K562 (cell line): Measurements from ENCODE around the gene EHD2. TPM values are rescaled to one million over a fixed set of nuclear protein-coding genes. Genes with fewer than 3 reads are reported as not detected.

Experiments used
- ILF3 ChIP-seq: fragments of 450-650 bp; IDR thresholded peaks from 2 replicates; pipeline ENCODE4 v1.6.1; 2018; ENCODE audit warnings: antibody characterized with exemption, mild to moderate bottlenecking, moderate library complexity, borderline replicate concordance
- KLF13 ChIP-seq: fragments of 450-650 bp; IDR thresholded peaks from 2 replicates; pipeline ENCODE4 v1.6.1; 2016; ENCODE audit warnings: missing genetic modification characterization, low read depth, mild to moderate bottlenecking, missing compliant biosample characterization, moderate library complexity, borderline replicate concordance
- POLR2H ChIP-seq: IDR thresholded peaks from 2 replicates; pipeline ENCODE4 v1.6.1; 2016; ENCODE audit warnings: missing genetic modification characterization, low read depth, mild to moderate bottlenecking, control low read depth, missing compliant biosample characterization, moderate library complexity
- SIX5 ChIP-seq, 2 experiments: IDR thresholded peaks; 2 replicates each; pipeline ENCODE4 v1.6.1; 2011; ENCODE audit warnings: low read length in 2 of 2, borderline replicate concordance in 1 of 2, low read depth in 1 of 2, mild to moderate bottlenecking in 1 of 2, moderate library complexity in 1 of 2; ENCODE audit not compliant: insufficient read depth in 1 of 2
- SNRNP70 ChIP-seq: fragments of 200-400 bp; formaldehyde crosslinking; optimal IDR thresholded peaks from 2 replicates; pipeline ENCODE3; 2017; ENCODE audit warnings: low read depth, low read length
- ZNF124 ChIP-seq: sonication (generic); formaldehyde crosslinking; IDR thresholded peaks from 2 replicates; pipeline ENCODE4 v1.8.1; 2022; ENCODE audit warnings: missing genetic modification reagents
- ZNF561 ChIP-seq: fragments of 450-650 bp; formaldehyde crosslinking; conservative IDR thresholded peaks from 2 replicates; pipeline ENCODE4 v1.4.0; 2020; ENCODE audit warnings: mild to moderate bottlenecking, moderate library complexity
- polyA plus RNA-seq, 8 experiments: library from polyadenylated mRNA; depleted of rRNA in 4 of 8; stranded (reverse) in 5 of 8; unstranded in 3 of 8; fragments of >200 nt; fragmentation: Nextera tagmentation in 2 of 8; fragmentation: Illumina TruSeq in 1 of 8; extraction: Ambion mirVana in 2 of 8; extraction: Trizol in 1 of 8; gene quantifications; 2 replicates each; pipeline versions ENCODE4 v1.2.1 to v1.2.3, GENCODE V29; 2011 to 2014; ENCODE audit warnings: inconsistent platforms in 1 of 8, missing spikeins in 1 of 8
- total RNA-seq, 7 experiments: library from RNA; depleted of rRNA in 6 of 7; stranded (reverse); fragments of >200 nt in 6 of 7; fragmentation: Illumina TruSeq in 2 of 7; extraction: Trizol in 2 of 7; gene quantifications; 2 replicates each; pipeline versions ENCODE4 v1.2.1 to v1.2.3, GENCODE V29; 2011 to 2021; ENCODE audit warnings: low replicate concordance in 1 of 7
- TF ChIP-seq, protein P1 (sequence below): fragments of 250-450 bp; sonication (Bioruptor Pico); IDR thresholded peaks from 2 replicates; pipeline ENCODE4 v1.5.0; 2021; ENCODE audit warnings: mild to moderate bottlenecking, moderate library complexity
- TF ChIP-seq, protein P2 (sequence below): fragments of 250-450 bp; sonication (Bioruptor Pico); IDR thresholded peaks from 2 replicates; pipeline ENCODE4 v1.5.0; 2022; ENCODE audit warnings: mild to moderate bottlenecking
- TF ChIP-seq, protein P3 (sequence below): fragments of 450-650 bp; IDR thresholded peaks from 2 replicates; pipeline ENCODE4 v1.6.1; 2016; ENCODE audit warnings: low read depth

Gene EHD2
- total and polyA plus RNA-seq, 9 of the 15 experiments (the other 6 are each of a cell fraction or from before 2014, with no cell fraction given), result 1.7 to 32.2 (median 3.0) TPM

DNA sequence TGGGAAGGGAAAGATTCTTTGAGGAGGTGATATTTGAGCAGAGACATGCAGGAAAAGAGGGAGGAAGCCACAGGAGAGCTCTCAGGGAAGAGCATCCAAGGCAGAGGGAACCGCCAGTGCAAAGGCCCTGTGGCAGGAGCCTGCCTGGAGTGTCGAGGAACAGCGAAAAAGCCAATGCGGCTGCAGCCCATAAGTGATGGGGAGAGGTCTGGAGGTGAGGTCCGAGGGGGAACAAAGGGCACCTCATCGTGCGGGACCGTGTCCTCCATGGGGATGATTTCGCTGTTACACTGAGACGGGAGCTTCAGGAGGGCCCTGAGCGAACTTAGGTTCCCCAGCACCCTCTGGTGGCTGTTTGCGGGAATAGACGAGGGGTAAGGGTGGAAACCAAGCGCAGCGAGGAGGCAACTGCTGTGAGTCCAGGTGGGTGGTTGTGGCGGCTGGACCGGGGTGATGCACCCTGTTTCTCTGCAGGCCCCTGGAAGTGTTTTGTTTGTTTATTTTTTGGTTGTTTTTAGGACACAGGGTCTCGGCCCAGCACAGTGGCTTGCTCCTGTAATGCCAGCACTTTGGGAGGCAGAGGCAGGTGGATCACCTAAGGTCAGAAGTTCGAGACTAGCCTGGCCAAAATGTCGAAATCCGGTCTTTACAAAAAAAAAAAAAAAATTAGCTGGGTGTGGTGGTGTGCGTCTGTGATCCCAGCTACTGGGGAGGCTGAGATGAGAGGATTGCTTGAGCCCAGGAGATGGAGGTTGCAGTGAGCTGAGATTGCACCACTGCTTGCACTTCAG is 5.9 kb upstream of the EHD2 start (continued):
- TF ChIP-seq, protein P1, sequence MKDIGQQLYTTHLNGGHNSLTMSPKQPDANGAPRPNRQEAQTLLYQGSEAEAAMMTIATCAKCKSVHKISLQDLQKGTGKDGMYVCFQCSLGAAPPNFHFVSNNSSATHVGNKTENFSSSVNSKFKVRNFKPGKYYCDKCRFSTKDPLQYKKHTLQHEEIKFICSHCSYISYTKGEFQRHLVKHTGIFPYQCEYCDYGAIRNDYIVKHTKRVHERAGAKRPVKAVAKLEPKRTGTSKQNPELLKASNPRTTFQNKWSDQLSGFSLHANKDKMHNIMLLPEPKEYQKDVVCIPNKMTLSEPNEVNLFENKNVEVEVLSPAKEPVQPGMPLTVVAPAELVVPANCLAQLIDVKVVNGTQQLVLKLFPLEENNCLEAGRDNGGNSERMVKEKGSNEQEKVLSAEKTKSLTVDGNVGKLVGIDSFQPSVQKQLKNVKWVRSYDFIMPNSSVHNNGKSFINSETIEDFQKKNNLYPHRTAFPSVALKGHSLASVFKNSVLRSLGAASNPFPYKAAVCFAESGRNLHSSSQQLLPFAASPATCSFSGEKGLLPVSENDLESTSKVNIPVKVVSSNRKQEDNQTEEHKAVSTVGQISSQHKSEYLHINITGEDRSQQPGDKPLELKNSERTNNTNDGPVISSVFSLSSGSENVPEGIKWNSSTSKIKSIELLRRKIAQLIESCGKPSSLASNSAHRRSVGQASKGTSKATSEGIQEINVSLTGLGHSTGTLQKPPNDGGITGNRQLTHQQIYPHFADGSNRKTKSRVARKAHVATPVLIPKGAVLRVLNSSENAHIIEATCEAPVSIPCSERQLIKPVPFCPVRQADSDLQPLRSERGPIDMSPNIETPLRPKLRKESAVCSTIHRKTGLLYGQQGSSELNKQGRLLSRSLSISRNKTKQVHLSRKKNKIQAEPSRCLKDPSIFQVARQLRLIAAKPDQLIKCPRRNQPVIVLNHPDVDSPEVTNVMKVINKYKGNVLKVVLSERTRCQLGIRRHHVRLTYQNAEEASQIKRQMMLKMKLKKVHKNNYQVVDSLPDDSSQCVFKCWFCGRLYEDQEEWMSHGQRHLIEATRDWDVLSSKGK, result no peak
- no peak for TF ChIP-seq ZNF561
- no peak for TF ChIP-seq ZNF124 (CRISPR knock-in tag)
- TF ChIP-seq, protein P2, sequence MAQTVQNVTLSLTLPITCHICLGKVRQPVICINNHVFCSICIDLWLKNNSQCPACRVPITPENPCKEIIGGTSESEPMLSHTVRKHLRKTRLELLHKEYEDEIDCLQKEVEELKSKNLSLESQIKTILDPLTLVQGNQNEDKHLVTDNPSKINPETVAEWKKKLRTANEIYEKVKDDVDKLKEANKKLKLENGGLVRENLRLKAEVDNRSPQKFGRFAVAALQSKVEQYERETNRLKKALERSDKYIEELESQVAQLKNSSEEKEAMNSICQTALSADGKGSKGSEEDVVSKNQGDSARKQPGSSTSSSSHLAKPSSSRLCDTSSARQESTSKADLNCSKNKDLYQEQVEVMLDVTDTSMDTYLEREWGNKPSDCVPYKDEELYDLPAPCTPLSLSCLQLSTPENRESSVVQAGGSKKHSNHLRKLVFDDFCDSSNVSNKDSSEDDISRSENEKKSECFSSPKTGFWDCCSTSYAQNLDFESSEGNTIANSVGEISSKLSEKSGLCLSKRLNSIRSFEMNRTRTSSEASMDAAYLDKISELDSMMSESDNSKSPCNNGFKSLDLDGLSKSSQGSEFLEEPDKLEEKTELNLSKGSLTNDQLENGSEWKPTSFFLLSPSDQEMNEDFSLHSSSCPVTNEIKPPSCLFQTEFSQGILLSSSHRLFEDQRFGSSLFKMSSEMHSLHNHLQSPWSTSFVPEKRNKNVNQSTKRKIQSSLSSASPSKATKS (CRISPR knock-in tag), result no peak
- TF ChIP-seq, protein P3, sequence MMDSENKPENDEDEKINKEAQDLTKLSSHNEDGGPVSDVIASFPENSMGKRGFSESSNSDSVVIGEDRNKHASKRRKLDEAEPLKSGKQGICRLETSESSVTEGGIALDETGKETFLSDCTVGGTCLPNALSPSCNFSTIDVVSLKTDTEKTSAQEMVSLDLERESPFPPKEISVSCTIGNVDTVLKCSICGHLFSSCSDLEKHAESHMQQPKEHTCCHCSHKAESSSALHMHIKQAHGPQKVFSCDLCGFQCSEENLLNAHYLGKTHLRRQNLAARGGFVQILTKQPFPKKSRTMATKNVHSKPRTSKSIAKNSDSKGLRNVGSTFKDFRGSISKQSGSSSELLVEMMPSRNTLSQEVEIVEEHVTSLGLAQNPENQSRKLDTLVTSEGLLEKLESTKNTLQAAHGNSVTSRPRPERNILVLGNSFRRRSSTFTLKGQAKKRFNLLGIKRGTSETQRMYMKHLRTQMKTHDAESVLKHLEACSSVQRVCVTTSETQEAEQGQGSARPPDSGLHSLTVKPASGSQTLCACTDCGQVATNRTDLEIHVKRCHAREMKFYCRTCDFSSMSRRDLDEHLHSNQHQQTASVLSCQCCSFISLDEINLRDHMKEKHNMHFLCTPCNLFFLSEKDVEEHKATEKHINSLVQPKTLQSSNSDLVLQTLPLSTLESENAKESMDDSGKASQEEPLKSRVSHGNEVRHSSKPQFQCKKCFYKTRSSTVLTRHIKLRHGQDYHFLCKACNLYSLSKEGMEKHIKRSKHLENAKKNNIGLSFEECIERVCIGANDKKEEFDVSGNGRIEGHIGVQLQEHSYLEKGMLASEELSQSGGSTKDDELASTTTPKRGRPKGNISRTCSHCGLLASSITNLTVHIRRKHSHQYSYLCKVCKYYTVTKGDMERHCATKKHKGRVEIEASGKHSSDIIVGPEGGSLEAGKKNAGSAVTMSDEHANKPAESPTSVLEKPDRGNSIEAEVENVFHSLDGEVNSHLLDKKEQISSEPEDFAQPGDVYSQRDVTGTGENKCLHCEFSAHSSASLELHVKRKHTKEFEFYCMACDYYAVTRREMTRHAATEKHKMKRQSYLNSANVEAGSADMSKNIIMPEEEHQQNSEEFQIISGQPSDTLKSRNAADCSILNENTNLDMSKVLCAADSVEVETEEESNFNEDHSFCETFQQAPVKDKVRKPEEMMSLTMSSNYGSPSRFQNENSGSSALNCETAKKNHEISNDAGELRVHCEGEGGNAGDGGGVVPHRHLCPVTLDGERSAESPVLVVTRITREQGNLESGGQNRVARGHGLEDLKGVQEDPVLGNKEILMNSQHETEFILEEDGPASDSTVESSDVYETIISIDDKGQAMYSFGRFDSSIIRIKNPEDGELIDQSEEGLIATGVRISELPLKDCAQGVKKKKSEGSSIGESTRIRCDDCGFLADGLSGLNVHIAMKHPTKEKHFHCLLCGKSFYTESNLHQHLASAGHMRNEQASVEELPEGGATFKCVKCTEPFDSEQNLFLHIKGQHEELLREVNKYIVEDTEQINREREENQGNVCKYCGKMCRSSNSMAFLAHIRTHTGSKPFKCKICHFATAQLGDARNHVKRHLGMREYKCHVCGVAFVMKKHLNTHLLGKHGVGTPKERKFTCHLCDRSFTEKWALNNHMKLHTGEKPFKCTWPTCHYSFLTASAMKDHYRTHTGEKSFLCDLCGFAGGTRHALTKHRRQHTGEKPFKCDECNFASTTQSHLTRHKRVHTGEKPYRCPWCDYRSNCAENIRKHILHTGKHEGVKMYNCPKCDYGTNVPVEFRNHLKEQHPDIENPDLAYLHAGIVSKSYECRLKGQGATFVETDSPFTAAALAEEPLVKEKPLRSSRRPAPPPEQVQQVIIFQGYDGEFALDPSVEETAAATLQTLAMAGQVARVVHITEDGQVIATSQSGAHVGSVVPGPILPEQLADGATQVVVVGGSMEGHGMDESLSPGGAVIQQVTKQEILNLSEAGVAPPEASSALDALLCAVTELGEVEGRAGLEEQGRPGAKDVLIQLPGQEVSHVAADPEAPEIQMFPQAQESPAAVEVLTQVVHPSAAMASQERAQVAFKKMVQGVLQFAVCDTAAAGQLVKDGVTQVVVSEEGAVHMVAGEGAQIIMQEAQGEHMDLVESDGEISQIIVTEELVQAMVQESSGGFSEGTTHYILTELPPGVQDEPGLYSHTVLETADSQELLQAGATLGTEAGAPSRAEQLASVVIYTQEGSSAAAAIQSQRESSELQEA, result no peak
- no peak for TF ChIP-seq POLR2H
- no peak for TF ChIP-seq SIX5 (IDR thresholded peaks at IDR 0.05; ENCODE audit: borderline replicate concordance in 1 of 2, insufficient read depth in 1 of 2, low read depth in 1 of 2, low read length in 2 of 2)
- no peak for TF ChIP-seq SNRNP70
- no peak for TF ChIP-seq ILF3
- TF ChIP-seq KLF13 (tag), result no peak
